Stimulated activated memory B cell treated with anti-CD40 and anti-IgM and Interleukin-4, amounts not matched to agents 10 μg/mL and 1 μg/mL and 100 μg/mL, for 72 hours (primary cell): Measurements from ENCODE around the gene TNFRSF4.

Experiments used
- ATAC-seq: fragments of 150-1000 bp; cut with Tn5 transposase; 2 replicates; pipeline ENCODE4 v1.10.0; 2021
- H3K27ac Mint-ChIP-seq: one replicate; pipeline ENCODE4 v1.8.0; 2022; ENCODE audit warnings: mild to moderate bottlenecking, mixed read lengths
- H3K27me3 Mint-ChIP-seq: one replicate; pipeline ENCODE4 v1.8.0; 2022; ENCODE audit warnings: mixed read lengths
- H3K36me3 Mint-ChIP-seq: one replicate; pipeline ENCODE4 v1.8.0; 2022; ENCODE audit warnings: mixed read lengths
- H3K4me1 Mint-ChIP-seq: one replicate; pipeline ENCODE4 v1.8.0; 2022; ENCODE audit warnings: mixed read lengths
- H3K4me3 Mint-ChIP-seq: one replicate; pipeline ENCODE4 v1.8.0; 2022; ENCODE audit warnings: mild to moderate bottlenecking, moderate library complexity, mixed read lengths
- H3K9me3 Mint-ChIP-seq: one replicate; pipeline ENCODE4 v1.8.0; 2022; ENCODE audit warnings: mixed read lengths

The TNFRSF4 gene

GRCh38 chr1:1218524-1219200, 4.7 kb upstream of the TNFRSF4 start:
- Mint-ChIP-seq H3K4me3 (no peak overlapping the region), H3K27ac (peak overlapping the region; percentile 51), H3K9me3 (no peaks in the 10 kb centered on the region), H3K36me3 (peaks cover 67% of the 10 kb centered on the region), H3K27me3 (no peaks in the 10 kb centered on the region), H3K4me1 (peaks cover 56% of the 10 kb centered on the region)
- no peak for ATAC-seq

- Mint-ChIP-seq H3K27me3 (no peaks in the 10 kb centered on the region), H3K27ac (peak overlapping the region; percentile 51), H3K36me3 (peaks cover 59% of the 10 kb centered on the region), H3K9me3 (no peaks in the 10 kb centered on the region), H3K4me1 (peaks cover 56% of the 10 kb centered on the region), H3K4me3 (no peak overlapping the region)
- peak; percentile 34 for ATAC-seq
Observed at GRCh38 chr1:1217621-1218523, 3.9 kb upstream of the TNFRSF4 start.

GRCh38 chr1:1216770-1217620, 3.0 kb upstream of the TNFRSF4 start:
- H3K4me3 Mint-ChIP-seq: no peak overlapping the region
- H3K36me3 Mint-ChIP-seq: peaks cover 54% of the 10 kb centered on the region
- peak overlapping the region; percentile 83 for H3K27ac Mint-ChIP-seq
- H3K27me3 Mint-ChIP-seq: no peaks in the 10 kb centered on the region
- peaks cover 60% of the 10 kb centered on the region for H3K4me1 Mint-ChIP-seq
- no peak for ATAC-seq
- H3K9me3 Mint-ChIP-seq: no peaks in the 10 kb centered on the region

GRCh38 chr1:1215881-1216605, 2.1 kb upstream of the TNFRSF4 start:
- peaks cover 5% of the 10 kb centered on the region for H3K27me3 Mint-ChIP-seq
- H3K9me3 Mint-ChIP-seq: no peaks in the 10 kb centered on the region
- H3K4me1 Mint-ChIP-seq: peaks cover 65% of the 10 kb centered on the region
- peak overlapping the region; percentile 83 for H3K27ac Mint-ChIP-seq
- H3K36me3 Mint-ChIP-seq: peaks cover 50% of the 10 kb centered on the region
- no peak overlapping the region for H3K4me3 Mint-ChIP-seq
- no peak for ATAC-seq

- no peak overlapping the region for H3K4me3 Mint-ChIP-seq
- no peaks in the 10 kb centered on the region for H3K9me3 Mint-ChIP-seq
- peak overlapping the region; percentile 72 for H3K27ac Mint-ChIP-seq
- ATAC-seq: no peak
- H3K36me3 Mint-ChIP-seq: peaks cover 45% of the 10 kb centered on the region
- H3K4me1 Mint-ChIP-seq: peaks cover 70% of the 10 kb centered on the region
- H3K27me3 Mint-ChIP-seq: peaks cover 8% of the 10 kb centered on the region
Observed at GRCh38 chr1:1215080-1215676, 1.2 kb upstream of the TNFRSF4 start.

GRCh38 chr1:1212780-1213344, 1.1 kb downstream of the TNFRSF4 start:
- Mint-ChIP-seq H3K4me3 (peak overlapping the region; percentile 46), H3K4me1 (peaks cover 69% of the 10 kb centered on the region), H3K27ac (no peak overlapping the region), H3K36me3 (peaks cover 24% of the 10 kb centered on the region), H3K27me3 (peaks cover 8% of the 10 kb centered on the region), H3K9me3 (no peaks in the 10 kb centered on the region)
- peak; percentile 3 for ATAC-seq

- ATAC-seq: no peak
- Mint-ChIP-seq H3K36me3 (peaks cover 14% of the 10 kb centered on the region), H3K9me3 (no peaks in the 10 kb centered on the region), H3K4me3 (peak overlapping the region; percentile 57), H3K27me3 (peaks cover 8% of the 10 kb centered on the region), H3K27ac (peak overlapping the region; percentile 53), H3K4me1 (peaks cover 71% of the 10 kb centered on the region)
Observed at GRCh38 chr1:1211541-1212441, 2.2 kb downstream of the TNFRSF4 start.

- H3K9me3 Mint-ChIP-seq: no peaks in the 10 kb centered on the region
- H3K27me3 Mint-ChIP-seq: peaks cover 8% of the 10 kb centered on the region
- peaks cover 6% of the 10 kb centered on the region for H3K36me3 Mint-ChIP-seq
- peak overlapping the region; percentile 53 for H3K27ac Mint-ChIP-seq
- no peak for ATAC-seq
- peaks cover 69% of the 10 kb centered on the region for H3K4me1 Mint-ChIP-seq
- peak overlapping the region; percentile 7 for H3K4me3 Mint-ChIP-seq
Observed at GRCh38 chr1:1210726-1211540, 3.0 kb downstream of the TNFRSF4 start.

GRCh38 chr1:1208713-1209433, 5.1 kb downstream of the TNFRSF4 start:
- peak overlapping the region; percentile 61 for H3K4me3 Mint-ChIP-seq
- H3K27me3 Mint-ChIP-seq: peaks cover 8% of the 10 kb centered on the region
- peaks cover 68% of the 10 kb centered on the region for H3K4me1 Mint-ChIP-seq
- no peaks in the 10 kb centered on the region for H3K9me3 Mint-ChIP-seq
- peak overlapping the region; percentile 90 for H3K27ac Mint-ChIP-seq
- ATAC-seq: peak; percentile 42
- H3K36me3 Mint-ChIP-seq: peaks cover 6% of the 10 kb centered on the region

GRCh38 chr1:1207571-1207892, 6.4 kb downstream of the TNFRSF4 start:
- H3K27ac Mint-ChIP-seq: peak overlapping the region; percentile 90
- peak overlapping the region; percentile 84 for H3K4me3 Mint-ChIP-seq
- peaks cover 8% of the 10 kb centered on the region for H3K27me3 Mint-ChIP-seq
- H3K4me1 Mint-ChIP-seq: peaks cover 68% of the 10 kb centered on the region
- ATAC-seq: no peak
- H3K36me3 Mint-ChIP-seq: peaks cover 6% of the 10 kb centered on the region
- no peaks in the 10 kb centered on the region for H3K9me3 Mint-ChIP-seq

- H3K27me3 Mint-ChIP-seq: peaks cover 8% of the 10 kb centered on the region
- H3K9me3 Mint-ChIP-seq: no peaks in the 10 kb centered on the region
- peak overlapping the region; percentile 90 for H3K27ac Mint-ChIP-seq
- peaks cover 6% of the 10 kb centered on the region for H3K36me3 Mint-ChIP-seq
- H3K4me1 Mint-ChIP-seq: peaks cover 64% of the 10 kb centered on the region
- peak; percentile 0 for ATAC-seq
- peak overlapping the region; percentile 84 for H3K4me3 Mint-ChIP-seq
Observed at GRCh38 chr1:1206966-1207531, 6.9 kb downstream of the TNFRSF4 start.
